H1 (cell line): Measurements from ENCODE around the gene SEC24C. TPM values are rescaled to one million over a fixed set of nuclear protein-coding genes. Genes with fewer than 3 reads are reported as not detected.

Source experiments
- CTCF ChIA-PET: fragments of 300-600 bp; sonication (Branson Sonifier 250); formaldehyde crosslinking; loops from one replicate; lab custom pipeline; 2021; ENCODE audit not compliant: partially characterized antibody; lab: Charles Lee
- POLR2A ChIA-PET: fragments of 300-600 bp; sonication (Branson Sonifier 250); formaldehyde crosslinking; loops from one replicate; lab custom pipeline; 2021; ENCODE audit warnings: inconsistent platforms; ENCODE audit not compliant: partially characterized antibody; lab: Charles Lee
- DNase-seq, 2 experiments: peaks; one replicate each; pipeline versions ENCODE4 v3.0.0 to v3.0.0-alpha.2; 2010 to 2022; ENCODE audit warnings: low spot score in 2 of 2, low read depth in 1 of 2, mixed read lengths in 1 of 2
- FAIRE-seq: peaks from 2 replicates; lab custom pipeline; 2011; peaks lifted over from hg19 to GRCh38; lab: Jason Lieb, UNC
- H2AFZ ChIP-seq: 2 replicates; pipeline ENCODE4 v1.8.1; 2012; ENCODE audit warnings: low read length, inconsistent platforms
- H2AK5ac ChIP-seq: 2 replicates; pipeline ENCODE4 v1.6.1; 2013; ENCODE audit warnings: low read depth, low read length
- H2BK120ac ChIP-seq: replicated peaks from 2 replicates; pipeline ENCODE3; 2013; ENCODE audit warnings: low read depth, low read length, inconsistent platforms
- H2BK12ac ChIP-seq: 2 replicates; pipeline ENCODE4 v1.6.1; 2013; ENCODE audit warnings: low read depth, low read length
- H2BK15ac ChIP-seq: 2 replicates; pipeline ENCODE4 v1.6.1; 2013; ENCODE audit warnings: low read length
- H2BK20ac ChIP-seq: 2 replicates; pipeline ENCODE4 v1.6.1; 2013; ENCODE audit warnings: low read length
- H2BK5ac ChIP-seq: 2 replicates; pipeline ENCODE4 v1.6.1; 2013; ENCODE audit warnings: low read depth, low read length
- H3K14ac ChIP-seq: 2 replicates; pipeline ENCODE4 v1.6.1; 2013; ENCODE audit warnings: inconsistent platforms; ENCODE audit not compliant: insufficient read length
- H3K18ac ChIP-seq: 2 replicates; pipeline ENCODE4 v1.6.1; 2013; ENCODE audit warnings: low read length; ENCODE audit errors: extremely low read depth
- H3K23ac ChIP-seq: 2 replicates; pipeline ENCODE4 v1.6.1; 2013; ENCODE audit warnings: inconsistent platforms; ENCODE audit not compliant: insufficient read length
- H3K23me2 ChIP-seq: 2 replicates; pipeline ENCODE4 v1.6.1; 2013; ENCODE audit warnings: low read depth, low read length
- H3K27ac ChIP-seq: 2 replicates; pipeline ENCODE4 v1.6.1; 2011; ENCODE audit warnings: low read depth, low read length, inconsistent platforms
- H3K27me3 ChIP-seq, 4 experiments: replicated peaks in 1 of 4; 1 replicate in 1 of 4; 2 replicates in 3 of 4; pipeline versions ENCODE4 v1.6.1 to v1.8.1; 2011 to 2013; ENCODE audit warnings: low read length in 3 of 4, mild to moderate bottlenecking in 3 of 4, inconsistent platforms in 2 of 4, mixed read lengths in 2 of 4, moderate library complexity in 1 of 4; ENCODE audit not compliant: control insufficient read depth in 3 of 4, insufficient read depth in 3 of 4; ENCODE audit errors: extremely low read depth in 1 of 4
- H3K36me3 ChIP-seq, 4 experiments: 2 replicates each; pipeline versions ENCODE4 v1.6.1 to v1.8.1; 2011 to 2013; ENCODE audit warnings: mild to moderate bottlenecking in 4 of 4, low read length in 3 of 4, moderate library complexity in 2 of 4, control low read depth in 1 of 4, inconsistent platforms in 1 of 4; ENCODE audit not compliant: insufficient read depth in 4 of 4, control insufficient read depth in 2 of 4
- H3K4ac ChIP-seq: replicated peaks from 2 replicates; pipeline ENCODE3; 2013; ENCODE audit warnings: low read length, low read depth, mixed read lengths, inconsistent platforms; ENCODE audit not compliant: insufficient read length
- H3K4me1 ChIP-seq, 4 experiments: replicated peaks in 1 of 4; 1 replicate in 1 of 4; 2 replicates in 3 of 4; pipeline versions ENCODE4 v1.6.1 to v1.8.1; 2011 to 2013; ENCODE audit warnings: low read length in 3 of 4, inconsistent platforms in 2 of 4, mixed read lengths in 1 of 4; ENCODE audit not compliant: insufficient read depth in 4 of 4, control insufficient read depth in 3 of 4
- H3K4me2 ChIP-seq, 2 experiments: 2 replicates each; pipeline versions ENCODE4 v1.6.1 to v1.8.1; 2011 to 2013; ENCODE audit warnings: low read depth in 2 of 2, low read length in 2 of 2, control low read depth in 1 of 2, inconsistent platforms in 1 of 2, mild to moderate bottlenecking in 1 of 2; ENCODE audit not compliant: insufficient read depth in 1 of 2
- H3K4me3 ChIP-seq, 4 experiments: fragments of 200-600, 300-600 bp in 1 of 4; sonication (generic), shearing (Covaris generic), sonication (Bioruptor Twin) in 1 of 4; 2 replicates each; pipeline versions ENCODE4 v1.5.1 to v1.8.1; 2011 to 2016; ENCODE audit warnings: low read length in 4 of 4, low read depth in 3 of 4, control low read depth in 2 of 4, inconsistent platforms in 2 of 4, mild to moderate bottlenecking in 2 of 4, mixed read lengths in 1 of 4, moderate library complexity in 1 of 4; ENCODE audit not compliant: insufficient read depth in 2 of 4; ENCODE audit errors: extremely low read depth in 1 of 4
- H3K56ac ChIP-seq: replicated peaks from 2 replicates; pipeline ENCODE3; 2013; ENCODE audit warnings: low read depth, mild to moderate bottlenecking, mixed read lengths, low read length, inconsistent platforms; ENCODE audit not compliant: insufficient read length
- H3K79me1 ChIP-seq: 2 replicates; pipeline ENCODE4 v1.6.1; 2013; ENCODE audit warnings: low read depth, low read length, control low read depth
- H3K79me2 ChIP-seq, 2 experiments: 2 replicates each; pipeline versions ENCODE4 v1.6.1 to v1.8.1; 2012 to 2013; ENCODE audit warnings: low read length in 2 of 2, mild to moderate bottlenecking in 2 of 2, inconsistent platforms in 1 of 2; ENCODE audit not compliant: insufficient read depth in 2 of 2, control insufficient read depth in 1 of 2
- H3K9ac ChIP-seq, 4 experiments: replicated peaks in 1 of 4; 1 replicate in 1 of 4; 2 replicates in 3 of 4; pipeline versions ENCODE4 v1.6.1 to v1.8.1; 2011 to 2013; ENCODE audit warnings: low read depth in 3 of 4, low read length in 3 of 4, control low read depth in 2 of 4, mild to moderate bottlenecking in 2 of 4, moderate library complexity in 2 of 4, inconsistent platforms in 1 of 4; ENCODE audit errors: extremely low read depth in 1 of 4
- H3K9me3 ChIP-seq, 2 experiments: 2 replicates each; pipeline versions ENCODE4 v1.6.1 to v1.8.1; 2012 to 2013; ENCODE audit warnings: mild to moderate bottlenecking in 2 of 2, moderate library complexity in 2 of 2, control low read depth in 1 of 2, inconsistent platforms in 1 of 2, low read depth in 1 of 2, low read length in 1 of 2, mixed read lengths in 1 of 2; ENCODE audit not compliant: insufficient read depth in 2 of 2
- H4K20me1 ChIP-seq, 2 experiments: replicated peaks in 1 of 2; 2 replicates each; pipeline versions ENCODE3 to v1.8.1; 2011 to 2013; ENCODE audit warnings: inconsistent platforms in 2 of 2, low read length in 2 of 2, mild to moderate bottlenecking in 1 of 2; ENCODE audit not compliant: insufficient read depth in 2 of 2, control insufficient read depth in 1 of 2
- H4K5ac ChIP-seq: 2 replicates; pipeline ENCODE4 v1.6.1; 2013; ENCODE audit warnings: low read length, low read depth, mixed read lengths, inconsistent platforms; ENCODE audit not compliant: insufficient read length
- H4K8ac ChIP-seq: 2 replicates; pipeline ENCODE4 v1.8.0; 2013; ENCODE audit warnings: mild to moderate bottlenecking, moderate library complexity, low read length, inconsistent platforms; ENCODE audit not compliant: insufficient read depth; ENCODE audit errors: extremely low read depth
- H4K91ac ChIP-seq: replicated peaks from 2 replicates; pipeline ENCODE3; 2013; ENCODE audit warnings: low read length, mixed read lengths, inconsistent platforms; ENCODE audit not compliant: insufficient read length
- MAFK ChIP-seq: IDR thresholded peaks from 2 replicates; pipeline ENCODE4 v1.6.1; 2012; ENCODE audit warnings: low read depth, mild to moderate bottlenecking, improper control_type of control experiment, low read length
- WGBS, 2 experiments: shearing (Covaris generic) in 1 of 2; methylation state at CpG; one replicate each; pipeline versions ENCODE4 v1.1.6 to v1.1.7; 2013 to 2015; ENCODE audit warnings: low lambda C conversion rate in 2 of 2, mixed read lengths in 2 of 2, inconsistent platforms in 1 of 2, low coverage in 1 of 2, missing lambda C conversion rate in 1 of 2; ENCODE audit not compliant: insufficient replicate concordance in 2 of 2, insufficient coverage in 1 of 2, insufficient read length in 1 of 2; ENCODE audit errors: extremely low coverage in 1 of 2, missing lambda C conversion rate in 1 of 2; 5-methylcytosine and 5-hydroxymethylcytosine counted together
- polyA plus RNA-seq, 7 experiments: library from polyadenylated mRNA; depleted of rRNA in 3 of 7; stranded (reverse) in 5 of 7; unstranded in 2 of 7; fragments of >200 nt in 5 of 7; fragments of 200-250 nt in 2 of 7; gene quantifications; 1 replicate in 5 of 7; 2 replicates in 1 of 7; 4 replicates in 1 of 7; pipeline versions ENCODE4 v1.2.1 to v1.2.3, GENCODE V29; 2011 to 2013; ENCODE audit warnings: missing spikeins in 2 of 7, mixed read lengths in 2 of 7
- total RNA-seq: library from RNA; stranded (reverse); fragmentation: NEBNext Ultra II Directional; extraction: Animal tissue kit (Norgen Biotek cat#: 25700); gene quantifications from 2 replicates; pipeline ENCODE4 v1.2.1, GENCODE V29; 2021

The SEC24C gene
- total and polyA plus RNA-seq, 2 of the 8 experiments (the other 6 are each of a cell fraction or from before 2014, with no cell fraction given): 63.2 to 67.4 TPM

- Histone ChIP-seq H3K18ac (no peak overlapping the region), H3K4me2 (no peak overlapping the region), H2BK12ac (no peak overlapping the region), H2AFZ (no peak overlapping the region), H3K56ac (no peak overlapping the region), H3K9me3 (no peaks in the 10 kb centered on the region), H3K4ac (no peak overlapping the region), H3K9ac (no peak overlapping the region), H4K8ac (no peak overlapping the region), H2BK15ac (no peak overlapping the region), H2BK20ac (no peak overlapping the region), H2AK5ac (no peak overlapping the region), H3K14ac (no peak overlapping the region), H3K23ac (no peak overlapping the region), H3K36me3 (peaks cover 5 to 35% (median 29%) of the 10 kb centered on the region in 4 experiments; a peak in 7 of 8 replicates), H4K20me1 (peaks cover 0 to 17% of the 10 kb centered on the region in 2 experiments), H3K4me3 (no peak overlapping the region)
- ChIA-PET POLR2A (interaction anchor here (11.1 to 12.1 kb wide), 2 partner anchors 5 to 6 kb away, joined by 137 read pairs; partner anchors contain the start of gene NDST2), CTCF (interaction anchor here (1.1 kb wide), 1 partner anchor 13 kb away, joined by 3 read pairs; no protein-coding TSS in a partner anchor)
- 93% methylated on average over 11 of the region's 11 CpGs; no CpG with 5 or more reads in 1 of the 2 experiments for WGBS, 2 experiments
- no peak for DNase-seq
- FAIRE-seq: no peak
- no peak for TF ChIP-seq MAFK
- TF ChIP-seq, all 59 proteins: peak for 0
- Histone ChIP-seq H3K23me2 (no peaks in the 10 kb centered on the region), H3K4me1 (no peaks in the 10 kb centered on the region), H3K79me2 (no peaks in the 10 kb centered on the region), H3K27me3 (no peaks in the 10 kb centered on the region), H2BK120ac (no peak overlapping the region), H3K79me1 (0 out of 2 replicates have a peak, but pooled peaks cover 2% of the 10 kb centered on the region), H3K27ac (no peak overlapping the region), H4K91ac (no peak overlapping the region), H4K5ac (no peak overlapping the region), H2BK5ac (no peak overlapping the region)
Measured at GRCh38 chr10:73802276-73802991, 58.3 kb downstream of the SEC24C start.
